Measurements from ENCODE around the gene CFAP77. TPM values are rescaled to one million over a fixed set of nuclear protein-coding genes. Genes with fewer than 3 reads are reported as not detected.
A peak's percentile ranks its signal among the peaks of the same experiment; 100 is the strongest.

CFAP77 gene
- total and polyA plus RNA-seq, 2 of the 8 experiments (the other 6 are each of a cell fraction or from before 2014, with no cell fraction given) = 0.63 to 0.97 TPM

GRCh38 chr9:132424857-132425674 lies 15.1 kb downstream of the CFAP77 start:
- H3K56ac ChIP-seq (replicated peaks; ENCODE audit: insufficient read length, low read depth, low read length) = no peak overlapping the region
- H3K14ac ChIP-seq (ENCODE audit: insufficient read length) = no peak overlapping the region
- H4K20me1 ChIP-seq (replicated peaks in 1 of 2; ENCODE audit: control insufficient read depth in 1 of 2, insufficient read depth in 2 of 2, low read length in 2 of 2) = no peaks in the 10 kb centered on the region
- no peak overlapping the region for H3K9ac ChIP-seq (replicated peaks in 1 of 4; ENCODE audit: extremely low read depth in 1 of 4, low read depth in 3 of 4, low read length in 3 of 4)
- H3K79me2 ChIP-seq (ENCODE audit: control insufficient read depth in 1 of 2, insufficient read depth in 2 of 2, low read length in 2 of 2) = no peaks in the 10 kb centered on the region
- H3K27me3 ChIP-seq (replicated peaks in 1 of 4; ENCODE audit: control insufficient read depth in 3 of 4, extremely low read depth in 1 of 4, insufficient read depth in 3 of 4, low read length in 3 of 4) = peaks cover 0 to 10% (median 2%) of the 10 kb centered on the region in 4 experiments; a peak in 5 of 7 replicates
- no peak for FAIRE-seq
- POLR2A ChIA-PET (ENCODE audit: partially characterized antibody) = interaction anchor here (0.5 to 1.2 kb wide), 2 partner anchors 11 to 40 kb away, joined by 3 read pairs; no protein-coding TSS in a partner anchor
- no peak overlapping the region for H2BK15ac ChIP-seq (ENCODE audit: low read length)
- no peaks in the 10 kb centered on the region for H3K79me1 ChIP-seq (ENCODE audit: low read depth, low read length)
- H3K4me3 ChIP-seq (ENCODE audit: extremely low read depth in 1 of 4, insufficient read depth in 2 of 4, low read depth in 3 of 4, low read length in 4 of 4) = peak overlapping the region in 3 of 4 experiments; percentile 21 to 46 (median 23); a peak in 4 of 8 replicates
- H3K23me2 ChIP-seq (ENCODE audit: low read depth, low read length) = no peaks in the 10 kb centered on the region
- no peak overlapping the region for H2BK5ac ChIP-seq (ENCODE audit: low read depth, low read length)
- 0 out of 2 replicates have a peak overlapping the region, but pooled peaks have one; percentile 1 for H2AFZ ChIP-seq (ENCODE audit: low read length)
- H3K27ac ChIP-seq (ENCODE audit: low read depth, low read length) = no peak overlapping the region
- H4K91ac ChIP-seq (replicated peaks; ENCODE audit: insufficient read length, low read length) = no peak overlapping the region
- CTCF ChIA-PET (ENCODE audit: partially characterized antibody) = interaction anchor here (0.6 to 1.7 kb wide), 4 partner anchors 10 to 1498 kb away, joined by 3 to 4 read pairs (median 3); no protein-coding TSS in a partner anchor
- no peaks in the 10 kb centered on the region for H3K36me3 ChIP-seq (ENCODE audit: control insufficient read depth in 2 of 4, insufficient read depth in 4 of 4, low read length in 3 of 4)
- H3K9me3 ChIP-seq (ENCODE audit: insufficient read depth in 2 of 2, low read depth in 1 of 2, low read length in 1 of 2) = no peaks in the 10 kb centered on the region
- no peak for DNase-seq (ENCODE audit: low read depth in 1 of 2, low spot score in 2 of 2)
- no peak overlapping the region for H3K23ac ChIP-seq (ENCODE audit: insufficient read length)
- H3K4me1 ChIP-seq (replicated peaks in 1 of 4; ENCODE audit: control insufficient read depth in 3 of 4, insufficient read depth in 4 of 4, low read length in 3 of 4) = peaks cover 4 to 16% (median 13%) of the 10 kb centered on the region in 4 experiments; a peak in 6 of 7 replicates
- no peak overlapping the region for H4K8ac ChIP-seq (ENCODE audit: extremely low read depth, insufficient read depth, low read length)
- H3K18ac ChIP-seq (ENCODE audit: extremely low read depth, low read length) = peak overlapping the region; percentile 32; the same call in 1 of the 2 replicates
- no peak overlapping the region for H2AK5ac ChIP-seq (ENCODE audit: low read depth, low read length)
- no peak overlapping the region for H3K4ac ChIP-seq (replicated peaks; ENCODE audit: insufficient read length, low read depth, low read length)
- no peak overlapping the region for H2BK20ac ChIP-seq (ENCODE audit: low read length)
- 26% methylated on average over 22 of the region's 22 CpGs; no CpG with 5 or more reads in 1 of the 2 experiments for WGBS, 2 experiments (ENCODE audit: extremely low coverage in 1 of 2, insufficient coverage in 1 of 2, insufficient read length in 1 of 2, insufficient replicate concordance in 2 of 2, low coverage in 1 of 2, low lambda C conversion rate in 2 of 2, missing lambda C conversion rate in 1 of 2)
- no peak overlapping the region for H2BK120ac ChIP-seq (replicated peaks; ENCODE audit: low read depth, low read length)
- no peak overlapping the region for H2BK12ac ChIP-seq (ENCODE audit: low read depth, low read length)
- H4K5ac ChIP-seq (ENCODE audit: insufficient read length, low read depth, low read length) = no peak overlapping the region
- H3K4me2 ChIP-seq (ENCODE audit: insufficient read depth in 1 of 2, low read depth in 2 of 2, low read length in 2 of 2) = peak overlapping the region; percentile 59 to 60
- TF ChIP-seq SP1 (IDR thresholded peaks at IDR 0.05; ENCODE audit: low read depth, low read length) = 0 out of 2 replicates have a peak, but pooled peaks have one; percentile 23
- TF ChIP-seq RBBP5 (IDR thresholded peaks at IDR 0.05; ENCODE audit: borderline replicate concordance, low read depth, low read length) = 0 out of 2 replicates have a peak, but pooled peaks have one; percentile 69

Measured in H1 (cell line).